ENCODE data around the gene TES. TPM values are rescaled to one million over a fixed set of nuclear protein-coding genes. Genes with fewer than 3 reads are reported as not detected.

TES gene
- total and polyA plus RNA-seq, 7 experiments from 2014 or later = 99.2 to 195 (median 116) TPM

DNA sequence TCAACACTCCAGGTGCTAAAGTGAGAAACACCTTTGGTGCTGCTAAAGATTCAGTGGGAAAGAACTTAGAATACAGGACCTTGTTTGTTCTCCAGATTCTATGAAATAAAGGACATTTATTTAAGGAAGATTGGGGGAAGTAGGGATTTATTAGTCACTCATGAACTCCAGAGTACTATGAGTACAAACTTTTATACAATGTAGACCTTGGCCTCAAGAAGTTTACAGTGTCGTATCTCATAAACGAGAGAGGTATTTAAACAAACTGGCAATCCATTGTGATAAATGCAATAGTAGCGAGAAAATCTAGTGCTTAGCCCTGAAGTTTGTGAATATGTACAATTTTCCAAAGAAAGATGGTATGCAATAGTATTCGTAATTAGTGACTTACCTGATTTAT lies 59.1 kb downstream of the TES start:
- Mint-ChIP-seq H3K36me3 (no peaks in the 10 kb centered on the region), H3K27ac (no peak overlapping the region), H3K27me3 (peaks cover 8 to 39% (median 20%) of the 10 kb centered on the region in 5 donors), H3K9me3 (no peaks in the 10 kb centered on the region), H3K4me1 (no peaks in the 10 kb centered on the region), H3K4me3 (no peak overlapping the region)
- ChIA-PET CTCF (no interaction called here), POLR2A (no interaction called here)
- no peaks in the 10 kb centered on the region for H3K9me3 ChIP-seq (ENCODE audit: control insufficient read depth in 2 of 3, low read length in 3 of 3)
- H3K4me1 ChIP-seq (ENCODE audit: control insufficient read depth in 2 of 2, insufficient read depth in 2 of 2, low read length in 2 of 2) = no peaks in the 10 kb centered on the region
- DNase-seq = no peak
- no peaks in the 10 kb centered on the region for H3K27me3 ChIP-seq (ENCODE audit: control insufficient read depth in 2 of 2, insufficient read depth in 2 of 2, low read length in 2 of 2)
- intact Hi-C loops (cut with micrococcal nuclease) = no loop called here
- no peak overlapping the region for H3K27ac ChIP-seq (ENCODE audit: low read depth, low read length)
- no peak overlapping the region for H3K4me3 ChIP-seq (ENCODE audit: low read length)
- no peak for ATAC-seq
- no peaks in the 10 kb centered on the region for H3K36me3 ChIP-seq (ENCODE audit: control insufficient read depth in 2 of 3, insufficient read depth in 3 of 3, low read length in 3 of 3)

DNA sequence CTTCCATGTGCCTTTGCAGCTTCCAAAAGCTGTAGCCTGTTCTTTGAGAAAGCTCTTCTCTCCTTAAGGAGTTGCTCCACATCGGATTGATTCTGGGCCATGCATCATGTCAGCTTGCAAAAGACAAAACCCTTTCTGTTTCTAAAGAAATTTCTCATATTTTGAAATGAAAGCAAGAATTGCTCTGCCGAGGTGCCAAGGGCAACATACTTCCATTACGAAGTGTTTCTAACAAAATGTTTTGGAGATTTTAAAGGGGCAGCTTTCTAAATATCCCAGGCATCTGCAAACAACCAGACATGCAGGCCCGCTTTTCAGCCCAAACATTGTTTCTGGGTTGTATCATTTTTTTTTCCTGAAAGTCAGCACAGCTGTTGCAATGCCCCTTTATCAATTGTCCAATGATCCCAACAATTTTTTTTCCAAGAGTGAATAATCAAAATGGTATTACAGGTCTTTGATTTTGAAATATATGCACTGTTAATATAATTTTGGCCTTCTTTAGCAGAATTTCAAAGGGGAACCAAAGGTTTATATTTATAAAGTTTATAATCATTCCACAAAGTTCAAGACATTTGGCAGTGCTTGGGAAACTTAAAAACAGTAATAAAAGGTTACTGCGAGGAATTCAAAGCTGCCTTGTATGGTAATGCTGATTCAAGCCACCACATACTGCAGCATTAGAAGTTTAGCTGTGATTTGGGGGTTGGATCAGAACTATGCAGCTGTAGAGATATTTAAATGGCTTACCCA lies 61.0 kb downstream of the TES start:
- Mint-ChIP-seq H3K4me1 (no peaks in the 10 kb centered on the region), H3K27me3 (peaks cover 16 to 34% (median 26%) of the 10 kb centered on the region in 5 donors), H3K36me3 (no peaks in the 10 kb centered on the region), H3K27ac (no peak overlapping the region), H3K4me3 (no peak overlapping the region), H3K9me3 (no peaks in the 10 kb centered on the region)
- Histone ChIP-seq H3K27me3 (ENCODE audit: control insufficient read depth in 2 of 2, insufficient read depth in 2 of 2, low read length in 2 of 2) (no peaks in the 10 kb centered on the region), H3K9me3 (ENCODE audit: control insufficient read depth in 2 of 3, low read length in 3 of 3) (no peaks in the 10 kb centered on the region), H3K36me3 (ENCODE audit: control insufficient read depth in 2 of 3, insufficient read depth in 3 of 3, low read length in 3 of 3) (no peaks in the 10 kb centered on the region), H3K4me3 (ENCODE audit: low read length) (no peak overlapping the region), H3K27ac (ENCODE audit: low read depth, low read length) (no peak overlapping the region), H3K4me1 (ENCODE audit: control insufficient read depth in 2 of 2, insufficient read depth in 2 of 2, low read length in 2 of 2) (no peaks in the 10 kb centered on the region)
- ATAC-seq = no peak
- ChIA-PET CTCF (interaction anchor here (1.0 kb wide), 1 partner anchor 321 kb away, joined by 3 read pairs; no protein-coding TSS in a partner anchor), POLR2A (interaction anchor here (0.5 kb wide), 1 partner anchor 252 kb away, joined by 3 read pairs; no protein-coding TSS in a partner anchor)
- intact Hi-C loops (cut with micrococcal nuclease) = no loop called here
- no peak for DNase-seq

DNA sequence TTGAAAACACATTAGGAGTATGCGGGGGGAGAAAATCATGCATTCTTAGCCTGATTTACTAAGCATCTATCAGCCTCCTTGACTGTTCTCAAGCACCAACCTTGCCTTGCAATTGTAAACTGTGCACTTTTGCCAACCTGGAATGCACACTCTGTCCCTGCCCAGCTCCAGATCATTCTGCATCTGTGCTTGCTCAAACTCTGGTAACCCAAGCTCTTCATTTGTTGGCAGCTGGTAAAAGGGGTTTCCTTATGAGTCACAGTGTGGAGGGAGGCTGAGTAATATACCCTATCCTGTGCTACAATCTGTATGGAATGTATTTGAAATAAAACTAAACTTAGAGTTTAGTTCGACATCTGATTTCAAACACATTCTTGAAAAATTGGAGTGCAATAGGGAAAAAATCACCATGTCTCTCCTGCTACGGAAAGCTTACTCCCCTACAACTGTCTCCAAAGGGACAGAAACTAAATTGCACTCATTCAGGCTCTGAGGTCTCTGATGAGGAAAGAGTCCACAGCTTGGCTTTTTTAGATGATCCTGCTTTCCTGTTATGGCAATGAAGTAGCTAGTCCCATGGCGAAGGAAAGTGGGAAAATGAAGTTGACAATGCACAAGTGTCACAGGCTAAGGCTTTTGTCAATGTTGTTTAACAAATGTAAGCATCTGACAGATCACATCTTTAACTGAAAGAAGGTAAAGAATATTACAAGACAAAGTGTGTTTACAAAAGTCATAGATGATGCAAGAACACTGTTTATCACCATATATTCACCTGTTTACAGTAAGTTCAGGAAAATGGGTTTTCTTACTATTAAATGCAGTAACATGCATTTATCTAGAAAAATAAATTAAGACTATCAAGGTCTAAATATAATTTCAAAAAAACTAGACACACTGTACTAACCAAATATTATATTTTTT lies 61.9 kb downstream of the TES start:
- Mint-ChIP-seq H3K9me3 (no peaks in the 10 kb centered on the region), H3K27ac (no peak overlapping the region), H3K4me3 (no peak overlapping the region), H3K4me1 (no peaks in the 10 kb centered on the region), H3K27me3 (peaks cover 21 to 37% (median 34%) of the 10 kb centered on the region in 5 donors), H3K36me3 (no peaks in the 10 kb centered on the region)
- POLR2A ChIA-PET = no interaction called here
- CTCF ChIA-PET = no interaction called here
- no peak overlapping the region for H3K27ac ChIP-seq (ENCODE audit: low read depth, low read length)
- H3K4me3 ChIP-seq (ENCODE audit: low read length) = no peak overlapping the region
- ATAC-seq (no peak), DNase-seq (no peak)
- no peaks in the 10 kb centered on the region for H3K27me3 ChIP-seq (ENCODE audit: control insufficient read depth in 2 of 2, insufficient read depth in 2 of 2, low read length in 2 of 2)
- H3K9me3 ChIP-seq (ENCODE audit: control insufficient read depth in 2 of 3, low read length in 3 of 3) = no peaks in the 10 kb centered on the region
- H3K36me3 ChIP-seq (ENCODE audit: control insufficient read depth in 2 of 3, insufficient read depth in 3 of 3, low read length in 3 of 3) = no peaks in the 10 kb centered on the region
- intact Hi-C loops (cut with micrococcal nuclease) = no loop called here
- no peaks in the 10 kb centered on the region for H3K4me1 ChIP-seq (ENCODE audit: control insufficient read depth in 2 of 2, insufficient read depth in 2 of 2, low read length in 2 of 2)

DNA sequence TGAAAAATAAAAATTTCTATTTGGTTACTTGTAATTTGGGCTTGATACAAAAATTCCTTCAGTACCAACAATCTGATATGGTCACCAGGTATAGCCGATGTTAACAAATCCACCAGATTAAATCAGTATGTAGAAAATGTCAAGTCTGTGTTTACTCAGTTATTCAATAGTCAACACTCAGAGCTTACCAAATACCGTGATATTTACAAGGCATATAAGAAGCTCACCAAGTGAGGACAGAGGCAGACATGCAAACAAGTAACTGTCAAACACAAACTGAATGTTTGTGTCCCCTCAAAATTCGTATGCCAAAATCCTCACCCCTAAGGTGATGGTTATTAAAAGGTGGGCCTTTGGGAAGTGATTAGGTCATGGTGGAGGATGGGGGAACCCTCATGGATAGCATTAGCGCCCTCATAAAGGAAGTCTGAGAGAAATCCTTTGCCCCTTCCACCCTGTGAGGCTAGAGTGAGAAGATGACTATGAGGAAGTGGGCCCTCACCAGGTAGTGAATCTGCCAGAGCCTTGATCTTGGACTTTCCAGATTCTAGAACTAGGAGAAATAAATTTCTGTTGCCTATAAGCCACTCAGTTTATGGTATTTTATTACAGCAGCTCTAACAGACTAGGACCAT lies 63.1 kb downstream of the TES start:
- Histone ChIP-seq H3K4me1 (ENCODE audit: control insufficient read depth in 2 of 2, insufficient read depth in 2 of 2, low read length in 2 of 2) (no peaks in the 10 kb centered on the region), H3K27ac (ENCODE audit: low read depth, low read length) (no peak overlapping the region), H3K27me3 (ENCODE audit: control insufficient read depth in 2 of 2, insufficient read depth in 2 of 2, low read length in 2 of 2) (no peaks in the 10 kb centered on the region), H3K4me3 (ENCODE audit: low read length) (no peak overlapping the region), H3K9me3 (ENCODE audit: control insufficient read depth in 2 of 3, low read length in 3 of 3) (no peaks in the 10 kb centered on the region), H3K36me3 (ENCODE audit: control insufficient read depth in 2 of 3, insufficient read depth in 3 of 3, low read length in 3 of 3) (no peaks in the 10 kb centered on the region)
- intact Hi-C loops (cut with micrococcal nuclease) = no loop called here
- H3K36me3 Mint-ChIP-seq = no peaks in the 10 kb centered on the region
- DNase-seq (no peak), ATAC-seq (no peak)
- peaks cover 0 to 2% (median 0%) of the 10 kb centered on the region in 11 donors for H3K9me3 Mint-ChIP-seq
- no peak overlapping the region for H3K4me3 Mint-ChIP-seq
- no peaks in the 10 kb centered on the region for H3K4me1 Mint-ChIP-seq
- CTCF ChIA-PET = no interaction called here
- peak overlapping the region in 1 of 9 donors; percentile 20 for H3K27ac Mint-ChIP-seq
- POLR2A ChIA-PET = no interaction called here
- H3K27me3 Mint-ChIP-seq = peaks cover 23 to 39% (median 35%) of the 10 kb centered on the region in 5 donors

DNA sequence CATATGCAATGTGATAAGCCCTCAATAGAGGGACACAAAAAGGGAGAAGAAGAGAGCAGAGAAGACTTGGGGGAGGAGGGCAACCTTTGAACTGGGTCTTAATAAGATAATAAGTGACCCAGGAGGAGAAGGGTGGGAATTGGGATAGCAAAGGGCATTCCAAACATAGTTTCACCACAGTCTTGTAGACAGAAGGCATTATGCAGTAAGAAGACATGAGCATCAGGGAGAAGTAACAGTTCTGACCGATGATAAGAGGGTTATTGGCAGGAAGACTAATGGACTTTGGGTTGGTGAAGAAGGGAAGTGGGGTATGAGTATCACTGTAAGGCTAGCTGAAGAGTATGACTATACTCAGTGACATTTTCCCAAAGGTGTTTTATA lies 63.6 kb downstream of the TES start:
- no peaks in the 10 kb centered on the region for H3K4me1 Mint-ChIP-seq
- H3K27ac ChIP-seq (ENCODE audit: low read depth, low read length) = no peak overlapping the region
- no peak for DNase-seq
- H3K27ac Mint-ChIP-seq = no peak overlapping the region
- intact Hi-C loops (cut with micrococcal nuclease) = no loop called here
- no peak for ATAC-seq
- H3K36me3 Mint-ChIP-seq = no peaks in the 10 kb centered on the region
- H3K9me3 Mint-ChIP-seq = peaks cover 0 to 2% (median 0%) of the 10 kb centered on the region in 11 donors
- H3K4me1 ChIP-seq (ENCODE audit: control insufficient read depth in 2 of 2, insufficient read depth in 2 of 2, low read length in 2 of 2) = no peaks in the 10 kb centered on the region
- no peaks in the 10 kb centered on the region for H3K9me3 ChIP-seq (ENCODE audit: control insufficient read depth in 2 of 3, low read length in 3 of 3)
- no peaks in the 10 kb centered on the region for H3K36me3 ChIP-seq (ENCODE audit: control insufficient read depth in 2 of 3, insufficient read depth in 3 of 3, low read length in 3 of 3)
- H3K27me3 Mint-ChIP-seq = peaks cover 20 to 37% (median 34%) of the 10 kb centered on the region in 5 donors
- ChIA-PET POLR2A (no interaction called here), CTCF (no interaction called here)
- no peak overlapping the region for H3K4me3 Mint-ChIP-seq
- H3K4me3 ChIP-seq (ENCODE audit: low read length) = no peak overlapping the region
- H3K27me3 ChIP-seq (ENCODE audit: control insufficient read depth in 2 of 2, insufficient read depth in 2 of 2, low read length in 2 of 2) = no peaks in the 10 kb centered on the region

DNA sequence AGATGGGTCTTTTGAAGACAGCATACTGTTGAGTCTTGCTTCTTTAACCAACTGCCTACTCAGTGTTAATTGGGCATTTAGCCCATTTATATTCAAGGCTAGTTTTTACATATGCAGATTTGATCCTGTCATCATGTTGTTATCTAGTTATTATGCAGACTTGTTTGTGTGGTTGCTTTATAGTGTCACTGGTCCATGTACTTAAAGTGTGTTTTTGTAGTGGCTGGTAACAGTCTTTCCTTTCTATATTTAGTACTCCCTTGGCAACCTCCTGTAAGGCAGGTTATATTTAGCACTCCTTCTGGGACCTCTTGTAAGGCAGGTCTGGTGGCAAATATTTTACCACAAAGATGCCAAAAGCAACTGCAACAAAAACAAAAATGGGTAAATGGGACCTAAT lies 66.7 kb downstream of the TES start:
- peaks cover 0 to 2% (median 0%) of the 10 kb centered on the region in 11 donors for H3K9me3 Mint-ChIP-seq
- H3K4me3 ChIP-seq (ENCODE audit: low read length) = no peak overlapping the region
- H3K27ac Mint-ChIP-seq = no peak overlapping the region
- no peak overlapping the region for H3K27ac ChIP-seq (ENCODE audit: low read depth, low read length)
- ATAC-seq (no peak), DNase-seq (no peak)
- CTCF ChIA-PET = no interaction called here
- intact Hi-C loops (cut with micrococcal nuclease) = no loop called here
- no peaks in the 10 kb centered on the region for H3K36me3 Mint-ChIP-seq
- POLR2A ChIA-PET = no interaction called here
- H3K36me3 ChIP-seq (ENCODE audit: control insufficient read depth in 2 of 3, insufficient read depth in 3 of 3, low read length in 3 of 3) = no peaks in the 10 kb centered on the region
- peaks cover 14 to 37% (median 29%) of the 10 kb centered on the region in 5 donors for H3K27me3 Mint-ChIP-seq
- H3K4me3 Mint-ChIP-seq = no peak overlapping the region
- H3K4me1 Mint-ChIP-seq = peaks cover 0 to 3% (median 0%) of the 10 kb centered on the region in 7 donors
- H3K9me3 ChIP-seq (ENCODE audit: control insufficient read depth in 2 of 3, low read length in 3 of 3) = no peaks in the 10 kb centered on the region
- H3K4me1 ChIP-seq (ENCODE audit: control insufficient read depth in 2 of 2, insufficient read depth in 2 of 2, low read length in 2 of 2) = no peaks in the 10 kb centered on the region
- H3K27me3 ChIP-seq (ENCODE audit: control insufficient read depth in 2 of 2, insufficient read depth in 2 of 2, low read length in 2 of 2) = no peaks in the 10 kb centered on the region
